NCI-H1048 (cell line): Measurements from ENCODE around the gene ADAT3.
A peak's percentile ranks its signal among the peaks of the same experiment; 100 is the strongest.

ENCODE experiments used
- DNase-seq: peaks from one replicate; lab custom pipeline; 2025; lab: John Stamatoyannopoulos, UW

The ADAT3 gene

DNA sequence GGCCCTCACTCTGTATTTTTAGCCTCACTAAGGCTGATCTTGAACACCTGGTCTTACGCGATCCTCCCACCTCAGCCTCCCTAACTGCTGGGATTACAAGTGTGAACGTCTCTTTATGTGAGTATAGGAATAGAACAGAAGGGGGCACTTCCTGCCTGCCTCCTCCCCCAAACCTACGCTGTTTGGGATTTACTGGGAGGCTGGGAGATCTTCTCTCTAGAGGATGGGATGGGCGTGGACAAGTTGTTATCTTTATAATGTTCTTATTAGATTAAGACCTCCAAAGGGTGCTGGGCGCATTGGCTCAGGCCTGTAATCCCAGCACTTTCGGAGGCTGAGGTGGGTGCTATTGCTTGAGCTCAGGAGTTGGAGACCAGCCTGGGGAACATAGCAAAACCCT is 32.9 kb downstream of the ADAT3 start:
- DNase-seq = no peak

DNA sequence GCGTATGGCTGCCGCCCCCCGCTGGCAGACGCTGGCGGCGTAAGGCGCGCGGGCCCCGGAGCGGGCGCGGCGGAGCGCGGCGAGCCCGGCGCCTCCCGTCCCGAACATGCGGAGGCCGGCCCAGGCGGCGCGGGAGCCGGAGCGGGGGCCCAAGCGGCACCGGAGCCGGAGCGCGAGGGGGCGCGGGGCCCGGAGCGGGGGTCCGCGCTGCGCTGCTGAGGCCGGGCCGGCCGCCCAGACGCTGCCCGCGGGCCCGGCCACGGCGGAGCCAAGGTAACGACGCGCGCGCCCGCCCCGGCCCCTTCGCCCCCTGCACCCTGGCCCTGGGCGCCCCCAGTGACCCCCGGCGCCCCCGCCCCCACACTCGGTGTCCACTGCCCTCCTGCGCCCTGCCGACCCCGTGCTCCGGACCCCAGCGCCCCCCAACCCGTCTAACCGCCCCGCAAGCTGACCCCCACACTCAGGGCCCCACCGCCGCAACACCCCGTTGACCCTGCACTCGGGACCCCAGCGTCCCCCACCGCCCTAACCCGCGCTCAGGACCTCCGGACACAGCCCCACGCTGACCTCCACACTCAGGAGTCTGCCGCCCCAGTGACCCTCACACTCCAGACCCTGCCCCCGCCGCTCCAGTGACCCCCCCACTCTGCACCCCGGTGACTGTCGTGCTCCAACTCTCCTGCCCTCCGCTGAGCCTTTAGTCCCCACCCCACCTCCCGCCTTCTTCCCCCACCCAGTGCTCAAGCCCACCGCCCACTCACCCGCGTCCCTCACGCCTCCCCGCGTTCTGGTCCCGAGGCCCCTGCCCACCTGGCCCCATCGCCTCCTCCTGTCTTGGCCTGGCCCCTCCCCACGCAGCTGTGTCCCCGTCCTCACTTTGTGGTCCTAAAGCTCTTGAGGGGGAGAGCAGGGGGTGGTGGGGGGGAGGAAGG is 36.2 kb downstream of the ADAT3 start, which contains the start of gene CSNK1G2:
CSNK1G2 (plus strand) TSS at position 27 of the 932 bp plus-strand sequence. CDS start 28,601 bp downstream, outside the sequence.
- no peak for DNase-seq

DNA sequence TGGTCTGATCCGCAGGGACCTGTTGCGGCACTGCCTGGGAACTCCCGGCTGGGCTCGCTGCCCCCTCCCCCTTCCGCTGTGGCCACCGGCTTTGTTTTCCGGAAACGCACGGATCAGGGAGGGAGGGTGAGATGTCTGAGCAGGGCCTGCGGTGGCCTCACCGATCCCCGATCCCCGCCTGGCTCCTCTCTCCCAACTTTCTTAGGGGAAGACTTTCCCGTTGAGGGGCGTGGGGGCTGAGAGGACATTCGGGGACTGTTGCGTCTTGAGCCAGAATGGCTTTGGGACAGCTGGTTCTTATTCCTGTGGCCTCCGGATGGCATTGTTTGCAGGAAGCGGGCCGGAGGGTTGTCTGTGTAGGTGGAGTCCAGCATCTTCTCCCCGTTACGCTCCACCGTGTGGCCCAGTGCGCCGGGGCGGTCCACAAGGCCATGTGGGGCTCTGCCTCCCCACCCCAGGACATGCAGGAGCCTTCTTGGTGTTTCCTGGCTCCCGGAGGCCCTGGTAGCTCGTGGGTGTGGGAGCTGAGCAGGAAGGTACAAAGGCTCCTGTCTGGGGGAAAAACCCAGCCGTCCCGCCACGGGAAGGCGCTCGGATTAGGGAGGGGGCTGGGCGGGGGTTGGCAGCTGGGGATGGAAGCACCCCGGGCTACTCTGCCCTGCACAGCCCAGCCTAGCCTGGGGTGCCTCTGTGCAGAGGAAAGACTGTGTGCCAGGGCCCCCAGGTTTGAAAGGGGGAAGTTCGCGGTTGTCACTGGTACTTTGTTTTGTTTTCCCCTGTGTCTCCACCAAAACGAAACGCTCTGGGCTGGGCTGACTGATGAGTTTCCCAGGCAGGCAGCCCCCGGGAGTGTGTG is 37.1 kb downstream of the ADAT3 start:
- no peak for DNase-seq

DNA sequence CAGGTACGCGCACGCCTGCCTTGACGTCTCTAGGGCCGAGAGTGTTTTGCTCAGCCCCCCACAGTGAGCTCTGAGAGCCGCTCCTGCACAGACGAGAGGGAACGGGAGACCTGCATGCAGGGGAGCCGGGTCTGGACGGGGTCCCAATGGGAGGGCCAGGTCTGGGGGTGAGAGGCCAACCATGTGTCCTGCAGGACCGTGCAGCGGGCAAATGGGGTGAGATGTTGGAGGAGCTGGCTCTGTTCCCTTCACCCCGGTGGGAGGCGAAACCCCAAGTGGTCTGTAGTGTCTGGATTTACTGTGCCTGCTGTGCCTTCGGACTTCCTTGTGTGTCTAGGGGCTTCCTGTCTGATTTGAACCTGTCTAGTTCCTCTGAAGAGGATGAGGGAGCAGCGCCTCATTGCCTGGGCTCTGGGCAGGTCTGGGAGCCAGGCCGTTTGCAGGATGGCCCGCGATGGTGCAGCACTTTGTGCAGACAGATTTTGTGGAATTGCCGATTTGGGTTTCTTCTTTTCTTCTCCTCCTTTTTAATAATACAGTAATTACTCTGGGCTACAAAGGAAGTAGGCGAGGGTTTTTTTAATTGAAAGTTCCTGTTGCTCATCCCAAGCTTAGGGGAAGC is 37.8 kb downstream of the ADAT3 start:
- DNase-seq = no peak

DNA sequence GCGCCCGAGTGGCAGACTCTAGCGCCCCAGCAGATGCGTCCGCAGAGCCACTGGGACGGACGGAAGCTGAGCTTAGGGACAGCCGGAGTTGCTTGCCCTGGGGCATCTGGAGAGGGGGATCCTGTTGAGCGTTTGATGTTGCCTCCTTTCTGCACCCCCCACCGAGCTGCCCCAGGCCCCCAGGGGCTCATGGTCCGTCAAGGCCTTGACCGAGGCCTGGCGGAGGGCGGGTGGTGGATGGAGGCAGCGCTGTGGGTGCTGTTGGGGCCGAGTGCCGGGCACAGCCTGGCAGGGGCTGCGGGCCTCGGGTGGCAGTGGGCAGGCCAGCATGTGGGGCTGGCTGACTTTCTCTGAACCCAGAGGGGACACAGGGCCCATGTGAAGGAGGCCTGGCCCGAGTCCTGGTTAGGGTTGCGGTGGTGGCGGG is 38.5 kb downstream of the ADAT3 start:
- no peak for DNase-seq

DNA sequence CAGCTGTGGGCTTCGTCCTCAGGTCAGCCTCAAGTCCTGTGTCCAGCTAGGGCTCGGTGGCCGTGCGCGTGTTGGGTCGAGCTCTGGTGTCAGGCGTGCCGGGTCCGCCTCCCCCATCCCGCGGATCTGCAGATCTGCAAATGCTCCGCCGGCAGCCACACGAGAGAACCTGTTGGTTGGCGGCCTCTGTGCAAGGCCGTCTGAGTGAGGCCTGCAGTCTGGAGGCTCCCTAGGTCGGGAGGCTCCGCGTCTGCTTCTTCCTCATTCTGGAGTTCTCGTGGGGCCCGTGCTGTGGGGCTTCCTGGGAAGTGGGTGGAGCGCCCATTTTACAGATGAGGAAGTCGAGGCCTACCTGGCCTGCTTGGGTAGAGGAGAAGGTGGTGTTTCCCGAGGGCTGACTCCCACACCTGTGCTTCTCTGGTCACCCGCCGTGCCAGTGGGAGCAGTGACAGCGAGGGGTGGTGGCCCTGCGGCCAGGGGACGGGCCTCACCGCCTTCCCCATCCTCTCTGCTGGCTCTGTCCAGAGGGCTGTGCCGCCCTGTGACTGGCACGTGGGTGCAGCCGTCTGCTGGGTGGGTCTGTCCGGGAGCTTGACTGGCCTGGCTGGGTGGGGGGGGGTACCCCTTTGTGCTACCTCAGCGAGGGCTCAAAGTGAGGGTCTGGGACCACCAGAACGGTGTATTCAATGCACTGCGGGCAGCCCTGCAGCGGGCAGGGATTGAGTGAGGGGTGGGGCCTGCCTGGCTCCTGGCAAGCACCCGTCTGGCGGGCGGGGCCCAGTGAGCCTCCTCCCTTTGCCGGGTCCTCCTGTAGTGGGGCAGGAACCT is 39.1 kb downstream of the ADAT3 start:
- no peak for DNase-seq

DNA sequence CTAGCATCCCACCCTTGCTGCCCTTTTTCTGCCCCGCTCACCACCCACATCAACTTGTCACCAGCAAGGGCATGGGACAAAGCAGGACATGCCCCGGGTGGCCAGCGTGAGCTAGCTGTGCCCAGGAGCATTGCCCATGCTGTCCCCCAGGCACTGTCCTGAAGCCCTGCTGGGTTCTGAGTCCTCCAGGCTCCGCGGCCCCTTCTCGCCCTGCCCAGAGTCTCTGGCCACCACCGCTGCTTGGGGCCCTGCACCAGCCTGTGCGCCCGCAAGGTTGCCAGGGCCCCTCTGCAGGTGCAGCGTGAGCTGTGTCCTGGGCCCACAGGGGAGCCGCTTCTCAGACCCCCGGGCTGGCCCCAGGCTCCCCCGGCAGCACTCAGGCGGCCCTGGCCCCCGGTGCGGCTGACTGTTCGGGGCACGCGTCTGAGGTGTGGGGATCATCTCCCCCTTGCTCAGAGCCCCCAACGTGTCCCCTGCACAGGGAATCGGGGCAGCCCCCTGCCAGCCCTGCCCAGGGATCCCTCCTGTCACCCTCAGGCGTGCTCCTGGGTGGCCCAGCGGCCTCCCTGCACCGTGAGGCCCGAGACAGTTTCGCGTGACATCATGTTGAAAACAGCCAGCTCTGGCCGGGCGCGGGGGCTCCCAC is 39.8 kb downstream of the ADAT3 start:
- no peak for DNase-seq

DNA sequence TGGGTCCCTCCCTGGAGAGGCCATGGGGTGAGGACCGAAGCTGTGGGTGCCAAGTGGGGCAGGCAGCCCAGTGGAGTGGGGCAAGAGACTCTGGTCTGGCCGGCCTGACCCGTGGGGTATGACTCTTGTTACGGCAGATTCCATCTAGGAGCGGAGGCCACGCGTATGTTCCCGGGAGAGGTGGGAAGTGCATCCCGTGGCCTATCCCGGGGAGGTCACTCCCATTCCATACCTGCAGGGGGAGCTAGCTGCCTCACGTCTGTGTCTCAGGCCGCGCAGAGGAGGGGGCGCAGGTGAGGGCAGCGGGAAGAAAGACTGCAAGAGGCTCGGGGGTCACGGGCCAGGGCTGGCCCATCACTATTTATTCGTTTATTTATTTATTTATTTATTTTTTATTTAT is 40.7 kb downstream of the ADAT3 start:
- DNase-seq = peak; percentile 25

DNA sequence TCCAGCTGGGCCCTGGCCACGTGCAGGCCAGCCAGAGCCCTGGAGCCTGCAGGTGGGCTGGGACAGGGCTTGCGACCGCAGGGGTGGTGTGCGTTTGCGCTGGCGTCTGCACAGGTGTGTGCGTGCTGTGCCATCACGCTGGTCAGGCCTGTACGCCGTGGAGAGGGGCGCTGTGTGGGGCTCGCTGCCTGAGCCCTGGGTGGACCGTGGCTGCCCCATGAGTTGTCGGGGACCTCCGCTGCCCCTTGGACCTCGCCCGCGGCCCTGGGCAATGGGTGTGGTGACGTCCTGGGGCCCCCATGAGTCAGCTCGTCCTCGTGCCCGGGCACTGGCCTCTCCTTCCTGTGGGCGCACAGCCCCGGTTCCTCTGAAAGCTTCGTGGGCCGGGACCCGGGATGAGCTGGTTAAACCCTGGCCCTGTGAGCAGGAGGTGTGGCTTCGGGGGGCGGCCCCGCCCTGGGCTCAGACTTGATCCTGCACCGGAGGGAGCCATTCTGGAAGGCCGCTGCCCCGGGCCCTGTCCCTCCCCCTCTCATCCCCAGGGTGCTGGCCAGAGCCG is 42.5 kb downstream of the ADAT3 start:
- DNase-seq = no peak

DNA sequence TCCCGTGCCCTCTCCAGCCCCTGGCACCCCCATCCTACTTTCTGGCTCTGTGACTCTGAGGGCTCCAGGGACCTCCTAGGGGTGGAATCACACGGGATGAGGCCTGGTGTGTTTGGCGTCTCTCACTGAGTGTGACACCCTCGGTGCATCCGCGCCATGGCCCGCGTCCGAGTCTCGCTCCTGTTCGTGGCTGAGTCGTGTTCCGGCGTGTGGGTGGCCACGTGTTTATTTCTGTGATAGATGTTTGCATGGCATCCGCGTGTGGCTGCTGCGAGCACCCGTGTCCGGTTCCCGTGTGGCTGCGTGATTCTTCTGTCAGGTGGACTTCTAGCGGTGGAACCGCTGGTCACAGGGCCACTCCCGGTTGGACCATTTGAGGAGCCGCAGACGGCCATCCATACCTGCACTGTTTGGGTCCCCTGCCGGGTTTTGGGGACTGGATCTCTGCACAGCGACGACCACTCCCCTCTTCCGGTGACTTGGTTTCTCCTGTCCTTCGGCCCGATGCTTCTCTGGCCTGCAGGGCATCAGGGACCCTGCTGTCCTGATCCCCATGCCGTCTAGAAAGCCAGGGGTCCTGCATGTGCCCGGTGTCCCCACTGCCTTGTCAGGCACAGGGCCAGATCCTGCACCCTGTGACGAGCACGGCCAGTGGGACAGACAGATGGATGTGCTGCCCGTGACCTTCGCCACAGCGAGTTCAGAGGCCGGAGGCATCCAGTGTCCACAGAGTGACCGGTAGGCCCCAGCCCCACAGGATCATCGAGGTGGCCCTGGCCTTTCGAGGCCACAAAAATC is 44.3 kb downstream of the ADAT3 start:
- DNase-seq = no peak

DNA sequence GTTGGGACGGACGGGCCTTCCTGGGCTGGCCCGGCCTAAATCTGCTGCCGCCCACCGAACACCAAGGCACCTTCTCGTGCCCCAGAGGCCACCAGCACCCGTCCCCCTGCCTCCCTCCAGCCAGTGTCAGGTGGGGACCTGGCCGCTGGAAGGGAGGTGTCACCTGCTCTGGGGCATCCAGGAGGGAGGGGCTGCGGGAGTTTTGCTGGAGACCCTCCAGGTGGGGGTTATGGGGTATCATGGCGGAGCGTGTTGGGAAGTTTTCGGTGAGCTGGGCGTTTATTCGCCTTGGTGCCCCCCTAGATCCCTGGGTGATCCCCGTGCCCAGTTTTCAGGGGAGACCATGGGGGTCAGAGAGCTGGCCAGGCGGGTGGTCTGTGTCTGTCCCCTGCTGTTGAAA is 45.4 kb downstream of the ADAT3 start:
- no peak for DNase-seq

DNA sequence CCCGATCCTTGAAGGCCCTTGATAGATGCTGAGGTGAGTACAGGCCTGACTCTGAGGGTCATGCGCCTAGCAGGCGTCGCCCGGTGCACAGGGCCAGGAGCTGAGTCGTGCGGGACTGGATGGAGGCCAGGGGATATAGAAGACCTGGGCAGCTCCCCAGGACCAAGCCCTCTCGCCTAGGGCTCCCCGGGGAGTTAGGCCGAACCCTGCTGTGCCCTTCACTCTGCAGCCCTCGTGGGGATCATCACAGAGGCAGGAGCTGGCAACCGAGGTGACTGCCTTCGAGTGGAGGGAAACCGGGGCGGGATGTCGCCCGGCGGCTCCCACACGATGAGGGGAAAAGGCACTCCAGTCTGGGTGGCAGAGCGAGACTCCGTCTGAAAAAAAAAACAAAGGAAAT is 47.4 kb downstream of the ADAT3 start:
- DNase-seq = no peak

DNA sequence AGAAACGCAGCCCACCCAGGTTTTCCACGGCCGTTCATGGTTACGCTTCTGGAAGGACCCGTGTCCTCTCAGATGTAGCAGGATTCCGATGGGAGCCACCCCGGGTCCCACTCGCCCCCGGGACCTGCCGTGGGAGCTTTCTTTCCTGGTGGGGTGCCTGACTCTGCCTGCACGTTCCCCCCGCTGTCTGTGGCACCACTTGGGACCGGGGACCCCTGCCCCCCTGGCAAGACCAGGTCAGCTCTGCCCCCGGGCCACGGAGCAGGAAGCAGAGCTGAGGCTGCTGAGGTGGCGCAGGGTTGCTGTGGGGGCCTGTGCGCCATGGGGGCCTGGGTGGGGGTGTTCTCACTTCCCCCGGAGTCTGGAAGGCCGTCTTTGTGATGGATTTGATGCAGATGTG is 47.8 kb downstream of the ADAT3 start:
- DNase-seq = no peak

DNA sequence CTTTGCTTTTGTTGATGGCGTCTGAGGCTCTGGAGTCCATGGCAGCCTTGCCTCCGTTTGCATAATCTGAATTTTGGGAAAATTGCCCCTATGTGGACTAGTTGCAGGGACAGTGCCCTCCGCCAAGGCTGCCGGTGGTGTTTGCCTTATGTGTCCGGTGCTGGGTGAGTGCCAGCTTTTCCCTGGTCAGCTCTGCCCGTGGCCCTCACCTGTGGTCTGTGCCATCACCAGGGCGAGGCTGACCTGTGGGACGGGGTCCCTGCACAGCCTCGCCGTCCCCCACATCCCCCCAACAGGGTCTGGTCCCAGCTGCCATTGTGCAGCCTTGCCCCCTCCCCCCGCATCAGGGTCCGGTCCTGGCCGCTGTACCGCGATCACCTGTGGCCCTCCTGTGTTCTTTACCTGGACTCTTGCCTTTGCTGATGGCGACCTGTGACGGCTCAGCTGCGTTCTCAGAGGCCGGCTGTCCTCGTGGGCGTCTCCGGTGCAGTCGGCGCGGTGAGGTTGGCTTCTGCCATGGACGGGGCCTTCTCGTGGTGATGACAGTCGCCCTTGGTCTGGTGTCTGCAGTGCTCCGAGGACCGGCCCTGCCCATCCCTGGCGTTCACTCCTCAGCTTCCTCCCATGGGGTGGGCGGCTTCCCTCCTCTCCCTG is 48.4 kb downstream of the ADAT3 start:
- DNase-seq = no peak

DNA sequence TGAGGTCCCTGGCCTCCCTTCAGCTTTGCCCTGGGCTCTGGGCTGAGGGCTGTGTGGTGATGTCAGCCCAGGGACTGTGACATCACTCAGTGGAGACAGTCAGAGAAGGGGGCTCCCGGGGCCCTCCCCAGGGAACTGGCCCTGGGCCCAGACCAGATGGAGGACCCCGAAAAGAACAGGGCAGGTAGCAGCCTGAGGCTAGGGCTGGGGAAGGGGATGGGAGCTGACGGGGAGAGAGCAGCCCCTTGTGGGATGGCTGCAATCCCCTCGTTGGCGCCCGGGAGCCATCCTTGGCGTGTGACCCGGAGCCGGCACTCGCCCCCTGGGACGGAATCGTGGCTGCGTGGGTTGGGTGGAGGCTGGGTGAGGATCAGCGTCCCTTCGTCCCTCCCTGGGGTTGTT is 49.3 kb downstream of the ADAT3 start:
- DNase-seq = no peak

DNA sequence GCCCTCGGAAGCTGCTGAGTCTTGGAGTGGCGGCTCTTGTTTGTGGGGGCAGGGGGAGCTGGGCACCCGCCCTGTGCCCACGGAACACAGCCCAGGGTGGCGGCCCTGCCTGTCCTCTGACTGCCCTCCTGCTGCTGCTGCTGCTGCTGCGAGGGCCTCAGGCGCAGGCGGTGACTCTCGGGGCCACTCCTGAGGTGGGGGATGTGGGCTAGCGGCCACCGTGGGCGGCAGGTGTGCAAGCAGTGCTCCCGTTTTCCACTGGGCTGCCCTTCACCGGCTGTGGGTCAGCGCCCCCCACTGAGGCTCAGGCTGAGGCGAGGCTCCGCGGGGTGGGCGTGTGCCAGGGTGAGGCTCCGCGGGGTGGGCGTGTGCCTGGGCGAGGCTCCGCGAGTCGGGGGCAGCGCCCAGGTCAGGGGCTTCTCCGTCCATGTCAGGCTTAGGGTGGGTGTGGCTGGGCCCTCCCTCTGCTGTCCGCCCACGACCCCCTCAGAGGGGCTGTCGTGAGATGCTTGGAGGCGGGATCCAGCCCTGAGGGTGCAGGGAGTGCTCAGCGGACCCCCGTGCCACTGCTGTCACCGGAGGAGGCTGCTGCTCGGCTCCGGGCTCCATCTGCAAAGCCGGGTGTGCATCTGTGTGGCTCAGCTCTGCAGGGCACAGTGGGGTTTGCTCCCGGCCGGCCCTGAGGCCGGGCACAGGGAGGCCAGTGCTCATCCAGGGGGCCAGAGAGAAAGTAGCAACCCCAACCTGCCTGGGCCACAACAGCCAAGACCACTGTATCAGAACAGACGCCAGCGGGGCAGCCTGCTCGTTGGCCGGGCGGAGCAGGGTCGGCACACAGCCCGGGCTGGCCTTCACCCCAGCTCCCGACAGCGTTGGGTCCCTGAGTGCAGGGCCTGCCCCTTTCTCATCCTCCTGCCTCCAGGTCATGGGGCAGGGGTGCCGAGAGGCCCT is 50.2 kb downstream of the ADAT3 start:
- no peak for DNase-seq

DNA sequence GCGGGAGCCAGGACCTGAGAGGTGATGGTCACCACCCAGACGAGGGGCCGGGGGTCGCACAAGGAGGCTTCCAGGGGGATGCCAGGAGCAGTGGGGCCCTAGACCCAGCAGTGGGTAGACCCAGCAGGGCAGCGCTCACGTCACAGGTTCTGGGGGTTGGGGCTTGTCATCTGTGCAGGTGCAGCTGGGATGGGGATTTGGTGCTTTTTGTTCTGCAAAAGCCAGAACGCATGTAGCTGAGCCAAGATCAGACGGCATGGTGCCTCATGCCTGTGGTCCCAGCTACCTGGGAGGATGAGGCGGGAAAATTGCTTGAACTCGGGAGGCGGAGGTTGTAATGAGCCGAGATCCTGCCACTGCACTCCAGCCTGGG is 50.9 kb downstream of the ADAT3 start:
- DNase-seq = no peak

DNA sequence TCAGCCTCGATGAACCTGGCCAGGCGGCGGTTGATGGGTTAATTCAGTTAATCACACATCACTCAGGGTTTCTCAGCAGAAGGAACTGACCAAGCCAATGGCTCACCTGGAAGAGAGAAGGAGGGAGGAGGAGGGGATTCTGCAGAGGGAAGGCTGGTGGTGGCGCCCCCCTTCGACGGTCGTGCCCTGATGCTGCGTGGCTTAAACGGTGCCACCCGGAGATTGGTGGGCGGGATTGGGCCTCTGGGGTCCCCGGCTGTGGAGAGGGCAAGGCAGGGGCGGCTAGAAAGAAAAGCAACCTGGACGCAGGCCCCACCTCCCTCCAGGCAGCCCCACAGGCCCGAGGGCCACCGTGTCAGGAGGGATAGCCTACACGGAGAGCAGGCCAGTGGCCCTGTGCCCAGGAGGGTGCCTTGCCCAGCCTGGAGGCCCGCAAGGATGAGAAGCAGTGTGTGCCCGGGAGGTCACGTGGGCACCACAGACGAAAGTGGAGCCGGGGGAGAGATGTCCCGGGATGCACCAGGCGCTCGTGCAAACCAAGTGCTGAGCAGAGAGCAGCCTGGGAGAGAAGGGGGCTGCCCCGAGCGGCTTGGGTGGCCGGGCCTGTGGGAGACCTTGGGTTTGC is 51.8 kb downstream of the ADAT3 start:
- DNase-seq = no peak
